GM12891 (cell line): ENCODE data around the gene MRPL42.

Experiments
- POLR2A ChIP-seq: IDR thresholded peaks from 2 replicates; pipeline ENCODE4 v1.6.1; 2011; ENCODE audit warnings: low read depth, low read length, control low read depth
- POLR2AphosphoS5 ChIP-seq: IDR thresholded peaks from 2 replicates; pipeline ENCODE4 v1.6.1; 2011; ENCODE audit warnings: low read depth, low read length, control low read depth

DNA sequence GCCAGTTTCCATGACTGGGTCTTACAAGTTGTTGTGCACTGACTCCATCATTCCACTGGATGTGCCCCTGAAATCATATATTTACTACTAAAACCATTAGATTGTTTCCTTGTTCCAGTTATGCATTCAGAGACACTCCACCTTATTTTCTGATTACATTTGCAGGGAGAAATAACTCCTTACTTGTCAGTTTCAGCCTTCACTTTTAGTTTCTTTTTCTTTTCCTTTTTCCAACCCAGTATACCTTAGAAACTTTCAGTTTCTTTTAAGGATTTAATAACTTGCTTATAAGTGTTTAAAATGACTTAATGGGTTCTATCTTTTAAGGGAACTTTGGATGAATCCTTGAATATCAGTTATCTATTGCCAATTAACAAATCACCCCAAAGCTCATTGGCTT is 39.9 kb downstream of the MRPL42 start:
- TF ChIP-seq POLR2A (no peak), POLR2AphosphoS5 (no peak)
